ENCODE data around the gene ANO4.
"Not testable (repeated sequence)": the region's sequence is repeated elsewhere in the genome, so short reads cannot be mapped to it uniquely, and the experiment has no call there.

DNA sequence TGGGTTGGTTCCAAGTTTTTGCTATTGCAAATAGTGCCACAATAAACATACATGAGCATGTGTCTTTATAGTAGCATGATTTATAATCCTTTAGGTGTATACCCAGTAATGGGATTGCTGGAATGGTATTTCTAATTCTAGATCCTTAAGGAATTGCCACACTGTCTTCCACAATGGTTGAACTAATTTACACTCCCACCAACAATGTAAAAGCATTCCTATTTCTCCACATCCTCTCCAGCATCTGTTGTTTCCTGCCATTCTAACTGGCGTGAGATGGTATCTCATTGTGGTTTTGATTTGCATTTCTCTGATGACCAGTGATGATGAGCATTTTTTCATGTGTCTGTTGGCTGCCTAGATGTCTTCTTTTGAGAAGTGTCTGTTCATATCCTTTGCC lies 139.0 kb downstream of the ANO4 start:
- TF ChIP-seq YY1 (IDR thresholded peaks at IDR 0.05; ENCODE audit: insufficient read depth, insufficient read length); ZNF274 (IDR thresholded peaks at IDR 0.05; ENCODE audit: low read depth, low read length): not testable (repeated sequence)

Measured in NT2/D1 (cell line).